OCI-LY3 (cell line): ENCODE data around the gene CCDC28B.

Source experiments
- EZH2phosphoT487 ChIP-seq: fragments of 200-600 bp; shearing (Covaris generic); IDR thresholded peaks from 2 replicates; pipeline ENCODE4 v1.6.1; 2018; ENCODE audit warnings: antibody characterized with exemption, mixed run types, low read depth
- TF ChIP-seq, protein P1 (sequence below): fragments of 200-600, 300-600 bp; sonication (generic); IDR thresholded peaks from 2 replicates; pipeline ENCODE4 v1.5.1; 2014; ENCODE audit warnings: antibody characterized with exemption, low read length, low read depth

DNA sequence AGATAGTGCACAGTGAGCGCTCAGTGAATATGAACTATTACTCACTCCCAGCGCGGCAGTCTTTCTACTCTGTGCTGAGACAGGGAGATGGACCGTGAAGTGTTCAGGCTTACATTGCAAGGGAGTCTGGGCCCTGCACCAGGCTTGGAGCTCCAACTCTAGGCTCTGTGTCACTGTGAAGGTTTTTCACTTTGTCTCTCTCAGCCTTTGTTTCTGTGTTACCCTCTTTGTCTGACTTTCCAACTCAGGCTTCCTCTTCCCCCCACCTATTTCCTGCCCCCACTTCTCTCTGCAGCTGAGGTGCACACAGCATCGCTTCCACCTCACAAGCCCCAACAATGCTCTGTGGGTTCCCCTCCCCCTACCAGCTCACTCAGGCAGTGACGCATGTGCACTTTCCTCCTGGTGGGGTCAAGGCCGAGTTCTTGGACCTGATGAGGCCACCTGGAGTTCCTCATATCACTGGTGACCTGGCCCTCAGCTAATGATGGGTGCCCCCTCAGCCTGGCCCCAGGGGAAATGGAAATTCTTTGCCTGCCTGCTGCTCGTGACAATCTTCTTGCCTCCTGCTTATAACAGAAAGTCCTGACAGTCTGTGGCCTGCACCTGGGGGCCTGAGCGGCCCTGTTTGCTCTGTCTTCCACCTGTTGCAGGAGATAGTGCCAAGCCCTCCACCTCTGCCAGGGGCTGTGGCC is 49.6 kb downstream of the CCDC28B start:
- TF ChIP-seq, protein P1, sequence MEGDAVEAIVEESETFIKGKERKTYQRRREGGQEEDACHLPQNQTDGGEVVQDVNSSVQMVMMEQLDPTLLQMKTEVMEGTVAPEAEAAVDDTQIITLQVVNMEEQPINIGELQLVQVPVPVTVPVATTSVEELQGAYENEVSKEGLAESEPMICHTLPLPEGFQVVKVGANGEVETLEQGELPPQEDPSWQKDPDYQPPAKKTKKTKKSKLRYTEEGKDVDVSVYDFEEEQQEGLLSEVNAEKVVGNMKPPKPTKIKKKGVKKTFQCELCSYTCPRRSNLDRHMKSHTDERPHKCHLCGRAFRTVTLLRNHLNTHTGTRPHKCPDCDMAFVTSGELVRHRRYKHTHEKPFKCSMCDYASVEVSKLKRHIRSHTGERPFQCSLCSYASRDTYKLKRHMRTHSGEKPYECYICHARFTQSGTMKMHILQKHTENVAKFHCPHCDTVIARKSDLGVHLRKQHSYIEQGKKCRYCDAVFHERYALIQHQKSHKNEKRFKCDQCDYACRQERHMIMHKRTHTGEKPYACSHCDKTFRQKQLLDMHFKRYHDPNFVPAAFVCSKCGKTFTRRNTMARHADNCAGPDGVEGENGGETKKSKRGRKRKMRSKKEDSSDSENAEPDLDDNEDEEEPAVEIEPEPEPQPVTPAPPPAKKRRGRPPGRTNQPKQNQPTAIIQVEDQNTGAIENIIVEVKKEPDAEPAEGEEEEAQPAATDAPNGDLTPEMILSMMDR = no peak
- TF ChIP-seq EZH2phosphoT487 = no peak
